K562 (cell line): ENCODE measurements around the gene RUFY2. TPM values are rescaled to one million over a fixed set of nuclear protein-coding genes. Genes with fewer than 3 reads are reported as not detected.

Experiments used
- CBFA2T3 ChIP-seq: fragments of 450-650 bp; IDR thresholded peaks from 2 replicates; pipeline ENCODE4 v1.6.1; 2017
- ESRRA ChIP-seq: fragments of 450-650 bp; IDR thresholded peaks from 2 replicates; pipeline ENCODE4 v1.6.1; 2014; ENCODE audit warnings: low read depth, mild to moderate bottlenecking, moderate library complexity, borderline replicate concordance
- HNRNPK ChIP-seq: fragments of 200-400 bp; formaldehyde crosslinking; IDR thresholded peaks from one replicate; pipeline ENCODE4 v1.6.1; 2018; ENCODE audit warnings: mild to moderate bottlenecking, low read depth, low read length; ENCODE audit not compliant: poor library complexity, severe bottlenecking
- NCOR1 ChIP-seq: fragments of 450-650 bp; IDR thresholded peaks from 2 replicates; pipeline ENCODE4 v1.6.1; 2016; ENCODE audit warnings: mild to moderate bottlenecking, moderate library complexity
- SNRNP70 ChIP-seq: fragments of 200-400 bp; formaldehyde crosslinking; optimal IDR thresholded peaks from 2 replicates; pipeline ENCODE3; 2017; ENCODE audit warnings: low read depth, low read length
- TGIF2 ChIP-seq: sonication (generic); formaldehyde crosslinking; IDR thresholded peaks from 2 replicates; pipeline ENCODE4 v1.8.1; 2022; ENCODE audit warnings: mild to moderate bottlenecking, missing genetic modification reagents, moderate library complexity
- polyA plus RNA-seq, 8 experiments: library from polyadenylated mRNA; depleted of rRNA in 4 of 8; stranded (reverse) in 5 of 8; unstranded in 3 of 8; fragments of >200 nt; fragmentation: Nextera tagmentation in 2 of 8; fragmentation: Illumina TruSeq in 1 of 8; extraction: Ambion mirVana in 2 of 8; extraction: Trizol in 1 of 8; gene quantifications; 2 replicates each; pipeline versions ENCODE4 v1.2.1 to v1.2.3, GENCODE V29; 2011 to 2014; ENCODE audit warnings: inconsistent platforms in 1 of 8, missing spikeins in 1 of 8
- total RNA-seq, 7 experiments: library from RNA; depleted of rRNA in 6 of 7; stranded (reverse); fragments of >200 nt in 6 of 7; fragmentation: Illumina TruSeq in 2 of 7; extraction: Trizol in 2 of 7; gene quantifications; 2 replicates each; pipeline versions ENCODE4 v1.2.1 to v1.2.3, GENCODE V29; 2011 to 2021; ENCODE audit warnings: low replicate concordance in 1 of 7
- TF ChIP-seq, protein P1 (sequence below): sonication (generic); formaldehyde crosslinking; IDR thresholded peaks from 2 replicates; pipeline ENCODE4 v1.4.0; 2020; ENCODE audit warnings: mild to moderate bottlenecking, missing genetic modification reagents
- TF ChIP-seq, protein P2 (sequence below): fragments of 250-450 bp; sonication (Bioruptor Pico); IDR thresholded peaks from 2 replicates; pipeline ENCODE4 v1.4.0; 2020; ENCODE audit warnings: mild to moderate bottlenecking, moderate library complexity, borderline replicate concordance
- TF ChIP-seq, protein P3 (sequence below): sonication (generic); formaldehyde crosslinking; IDR thresholded peaks from 2 replicates; pipeline ENCODE4 v1.8.0; 2022; ENCODE audit warnings: missing genetic modification reagents, mild to moderate bottlenecking, borderline replicate concordance
- TF ChIP-seq, protein P4 (sequence below): sonication (generic); formaldehyde crosslinking; IDR thresholded peaks from 2 replicates; pipeline ENCODE4 v1.8.1; 2022; ENCODE audit warnings: missing genetic modification reagents
- TF ChIP-seq, protein P5 (sequence below): fragments of 250-450 bp; sonication (Bioruptor Pico); IDR thresholded peaks from 2 replicates; pipeline ENCODE4 v1.6.1; 2021; ENCODE audit warnings: mild to moderate bottlenecking
- TF ChIP-seq, protein P6 (sequence below): sonication (generic); formaldehyde crosslinking; IDR thresholded peaks from 2 replicates; pipeline ENCODE4 v1.8.1; 2023; ENCODE audit warnings: mild to moderate bottlenecking, missing genetic modification reagents

Gene RUFY2
- total and polyA plus RNA-seq, 9 of the 15 experiments (the other 6 are each of a cell fraction or from before 2014, with no cell fraction given): 3.7 to 20.1 (median 12.6) TPM

DNA sequence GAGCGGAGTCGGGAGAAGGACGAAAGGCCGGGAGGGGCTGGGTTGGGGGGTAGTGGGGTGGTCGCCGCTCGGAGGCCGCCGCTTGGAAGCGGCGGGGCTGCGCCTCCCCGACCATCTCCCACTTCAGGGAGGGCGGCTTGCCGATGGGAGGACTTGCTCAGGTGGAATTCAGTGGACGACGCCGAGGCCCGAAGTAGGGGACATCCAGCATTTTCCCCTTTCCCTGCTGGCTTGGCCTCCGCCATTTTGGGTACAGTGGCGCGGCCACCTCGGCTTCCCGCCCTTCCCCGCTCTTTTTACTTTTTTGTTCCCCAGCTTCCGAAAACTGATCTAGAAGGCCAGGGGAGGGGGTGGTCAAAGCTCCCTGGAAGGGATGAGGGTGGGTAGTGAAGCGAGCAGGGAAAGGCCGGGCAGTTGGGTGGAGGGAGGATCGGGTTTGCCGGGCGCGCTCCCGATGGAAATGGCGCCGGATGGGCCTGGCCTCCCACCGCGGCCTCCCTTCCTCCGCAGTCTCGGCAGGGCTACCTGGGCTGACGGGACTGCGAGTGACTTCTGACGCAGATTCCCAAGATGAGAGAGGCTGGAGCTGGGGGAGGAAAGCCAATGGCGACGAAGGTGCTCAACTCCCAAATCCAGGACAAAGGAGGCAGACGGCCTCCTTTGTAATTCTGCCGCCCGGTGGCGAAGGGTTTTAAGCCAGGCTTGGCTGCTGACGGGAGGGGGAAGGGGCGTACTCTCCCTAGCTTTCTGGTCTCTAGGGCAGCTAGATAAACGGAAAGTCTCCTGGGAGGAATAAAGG is 74.6 kb downstream of the RUFY2 start, which contains the start of gene PBLD (continued):
- TF ChIP-seq TGIF2: no peak
- TF ChIP-seq, protein P1, sequence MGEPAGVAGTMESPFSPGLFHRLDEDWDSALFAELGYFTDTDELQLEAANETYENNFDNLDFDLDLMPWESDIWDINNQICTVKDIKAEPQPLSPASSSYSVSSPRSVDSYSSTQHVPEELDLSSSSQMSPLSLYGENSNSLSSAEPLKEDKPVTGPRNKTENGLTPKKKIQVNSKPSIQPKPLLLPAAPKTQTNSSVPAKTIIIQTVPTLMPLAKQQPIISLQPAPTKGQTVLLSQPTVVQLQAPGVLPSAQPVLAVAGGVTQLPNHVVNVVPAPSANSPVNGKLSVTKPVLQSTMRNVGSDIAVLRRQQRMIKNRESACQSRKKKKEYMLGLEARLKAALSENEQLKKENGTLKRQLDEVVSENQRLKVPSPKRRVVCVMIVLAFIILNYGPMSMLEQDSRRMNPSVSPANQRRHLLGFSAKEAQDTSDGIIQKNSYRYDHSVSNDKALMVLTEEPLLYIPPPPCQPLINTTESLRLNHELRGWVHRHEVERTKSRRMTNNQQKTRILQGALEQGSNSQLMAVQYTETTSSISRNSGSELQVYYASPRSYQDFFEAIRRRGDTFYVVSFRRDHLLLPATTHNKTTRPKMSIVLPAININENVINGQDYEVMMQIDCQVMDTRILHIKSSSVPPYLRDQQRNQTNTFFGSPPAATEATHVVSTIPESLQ (CRISPR knock-in tag): no peak
- TF ChIP-seq HNRNPK: peak; percentile 14
- TF ChIP-seq ESRRA: 0 out of 2 replicates have a peak, but pooled peaks have one; percentile 12
- TF ChIP-seq, protein P2, sequence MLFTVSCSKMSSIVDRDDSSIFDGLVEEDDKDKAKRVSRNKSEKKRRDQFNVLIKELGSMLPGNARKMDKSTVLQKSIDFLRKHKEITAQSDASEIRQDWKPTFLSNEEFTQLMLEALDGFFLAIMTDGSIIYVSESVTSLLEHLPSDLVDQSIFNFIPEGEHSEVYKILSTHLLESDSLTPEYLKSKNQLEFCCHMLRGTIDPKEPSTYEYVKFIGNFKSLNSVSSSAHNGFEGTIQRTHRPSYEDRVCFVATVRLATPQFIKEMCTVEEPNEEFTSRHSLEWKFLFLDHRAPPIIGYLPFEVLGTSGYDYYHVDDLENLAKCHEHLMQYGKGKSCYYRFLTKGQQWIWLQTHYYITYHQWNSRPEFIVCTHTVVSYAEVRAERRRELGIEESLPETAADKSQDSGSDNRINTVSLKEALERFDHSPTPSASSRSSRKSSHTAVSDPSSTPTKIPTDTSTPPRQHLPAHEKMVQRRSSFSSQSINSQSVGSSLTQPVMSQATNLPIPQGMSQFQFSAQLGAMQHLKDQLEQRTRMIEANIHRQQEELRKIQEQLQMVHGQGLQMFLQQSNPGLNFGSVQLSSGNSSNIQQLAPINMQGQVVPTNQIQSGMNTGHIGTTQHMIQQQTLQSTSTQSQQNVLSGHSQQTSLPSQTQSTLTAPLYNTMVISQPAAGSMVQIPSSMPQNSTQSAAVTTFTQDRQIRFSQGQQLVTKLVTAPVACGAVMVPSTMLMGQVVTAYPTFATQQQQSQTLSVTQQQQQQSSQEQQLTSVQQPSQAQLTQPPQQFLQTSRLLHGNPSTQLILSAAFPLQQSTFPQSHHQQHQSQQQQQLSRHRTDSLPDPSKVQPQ: 0 out of 2 replicates have a peak, but pooled peaks have one; percentile 14
- no peak; the same call in 1 of the 2 replicates for TF ChIP-seq CBFA2T3
- TF ChIP-seq, protein P3, sequence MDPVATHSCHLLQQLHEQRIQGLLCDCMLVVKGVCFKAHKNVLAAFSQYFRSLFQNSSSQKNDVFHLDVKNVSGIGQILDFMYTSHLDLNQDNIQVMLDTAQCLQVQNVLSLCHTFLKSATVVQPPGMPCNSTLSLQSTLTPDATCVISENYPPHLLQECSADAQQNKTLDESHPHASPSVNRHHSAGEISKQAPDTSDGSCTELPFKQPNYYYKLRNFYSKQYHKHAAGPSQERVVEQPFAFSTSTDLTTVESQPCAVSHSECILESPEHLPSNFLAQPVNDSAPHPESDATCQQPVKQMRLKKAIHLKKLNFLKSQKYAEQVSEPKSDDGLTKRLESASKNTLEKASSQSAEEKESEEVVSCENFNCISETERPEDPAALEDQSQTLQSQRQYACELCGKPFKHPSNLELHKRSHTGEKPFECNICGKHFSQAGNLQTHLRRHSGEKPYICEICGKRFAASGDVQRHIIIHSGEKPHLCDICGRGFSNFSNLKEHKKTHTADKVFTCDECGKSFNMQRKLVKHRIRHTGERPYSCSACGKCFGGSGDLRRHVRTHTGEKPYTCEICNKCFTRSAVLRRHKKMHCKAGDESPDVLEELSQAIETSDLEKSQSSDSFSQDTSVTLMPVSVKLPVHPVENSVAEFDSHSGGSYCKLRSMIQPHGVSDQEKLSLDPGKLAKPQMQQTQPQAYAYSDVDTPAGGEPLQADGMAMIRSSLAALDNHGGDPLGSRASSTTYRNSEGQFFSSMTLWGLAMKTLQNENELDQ: no peak
- TF ChIP-seq, protein P4, sequence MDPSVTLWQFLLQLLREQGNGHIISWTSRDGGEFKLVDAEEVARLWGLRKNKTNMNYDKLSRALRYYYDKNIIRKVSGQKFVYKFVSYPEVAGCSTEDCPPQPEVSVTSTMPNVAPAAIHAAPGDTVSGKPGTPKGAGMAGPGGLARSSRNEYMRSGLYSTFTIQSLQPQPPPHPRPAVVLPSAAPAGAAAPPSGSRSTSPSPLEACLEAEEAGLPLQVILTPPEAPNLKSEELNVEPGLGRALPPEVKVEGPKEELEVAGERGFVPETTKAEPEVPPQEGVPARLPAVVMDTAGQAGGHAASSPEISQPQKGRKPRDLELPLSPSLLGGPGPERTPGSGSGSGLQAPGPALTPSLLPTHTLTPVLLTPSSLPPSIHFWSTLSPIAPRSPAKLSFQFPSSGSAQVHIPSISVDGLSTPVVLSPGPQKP: no peak
- TF ChIP-seq, protein P5, sequence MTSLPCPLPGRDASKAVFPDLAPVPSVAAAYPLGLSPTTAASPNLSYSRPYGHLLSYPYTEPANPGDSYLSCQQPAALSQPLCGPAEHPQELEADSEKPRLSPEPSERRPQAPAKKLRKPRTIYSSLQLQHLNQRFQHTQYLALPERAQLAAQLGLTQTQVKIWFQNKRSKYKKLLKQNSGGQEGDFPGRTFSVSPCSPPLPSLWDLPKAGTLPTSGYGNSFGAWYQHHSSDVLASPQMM (CRISPR knock-in tag): no peak
- TF ChIP-seq NCOR1: peak; percentile 46; the same call in 1 of the 2 replicates
- TF ChIP-seq, protein P6, sequence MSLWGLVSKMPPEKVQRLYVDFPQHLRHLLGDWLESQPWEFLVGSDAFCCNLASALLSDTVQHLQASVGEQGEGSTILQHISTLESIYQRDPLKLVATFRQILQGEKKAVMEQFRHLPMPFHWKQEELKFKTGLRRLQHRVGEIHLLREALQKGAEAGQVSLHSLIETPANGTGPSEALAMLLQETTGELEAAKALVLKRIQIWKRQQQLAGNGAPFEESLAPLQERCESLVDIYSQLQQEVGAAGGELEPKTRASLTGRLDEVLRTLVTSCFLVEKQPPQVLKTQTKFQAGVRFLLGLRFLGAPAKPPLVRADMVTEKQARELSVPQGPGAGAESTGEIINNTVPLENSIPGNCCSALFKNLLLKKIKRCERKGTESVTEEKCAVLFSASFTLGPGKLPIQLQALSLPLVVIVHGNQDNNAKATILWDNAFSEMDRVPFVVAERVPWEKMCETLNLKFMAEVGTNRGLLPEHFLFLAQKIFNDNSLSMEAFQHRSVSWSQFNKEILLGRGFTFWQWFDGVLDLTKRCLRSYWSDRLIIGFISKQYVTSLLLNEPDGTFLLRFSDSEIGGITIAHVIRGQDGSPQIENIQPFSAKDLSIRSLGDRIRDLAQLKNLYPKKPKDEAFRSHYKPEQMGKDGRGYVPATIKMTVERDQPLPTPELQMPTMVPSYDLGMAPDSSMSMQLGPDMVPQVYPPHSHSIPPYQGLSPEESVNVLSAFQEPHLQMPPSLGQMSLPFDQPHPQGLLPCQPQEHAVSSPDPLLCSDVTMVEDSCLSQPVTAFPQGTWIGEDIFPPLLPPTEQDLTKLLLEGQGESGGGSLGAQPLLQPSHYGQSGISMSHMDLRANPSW: 0 out of 2 replicates have a peak, but pooled peaks have one; percentile 32
- peak; percentile 68 for TF ChIP-seq SNRNP70
